GM18861 (cell line): ENCODE measurements around the gene IKZF2.

Experiments used
- ATAC-seq: cut with Tn5 transposase; IDR thresholded peaks from one replicate; pipeline ENCODE4 v1.9.1; 2021; ENCODE audit not compliant: unreplicated experiment

IKZF2 gene

GRCh38 chr2:213104092-213104902, 47.1 kb downstream of the IKZF2 start:
- no peak for ATAC-seq

GRCh38 chr2:213101692-213102460, 49.5 kb downstream of the IKZF2 start:
- no peak for ATAC-seq

DNA sequence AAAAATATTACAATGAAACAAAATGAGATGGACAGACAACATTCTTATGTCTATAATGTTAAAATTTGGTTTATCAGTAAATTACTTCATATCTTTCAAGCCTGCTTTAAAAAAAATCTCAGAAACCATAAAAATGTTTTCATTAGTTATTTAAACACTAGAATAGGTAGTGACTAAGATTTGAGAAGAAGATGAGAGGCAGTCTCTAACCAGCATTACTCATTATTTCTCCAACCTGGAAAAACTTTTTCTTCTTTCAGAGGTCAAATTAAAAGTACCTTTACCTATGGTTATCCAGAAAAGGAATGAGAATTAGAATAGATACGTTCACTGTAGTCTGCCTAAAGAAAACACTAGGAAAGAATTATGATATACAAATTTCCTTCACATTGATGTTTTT, 50.3 kb downstream of the IKZF2 start:
- ATAC-seq, result no peak

- no peak for ATAC-seq
These were observed 52.8 kb downstream of the IKZF2 start for GRCh38 chr2:213098612-213099011.

GRCh38 chr2:213091765-213092164, 59.6 kb downstream of the IKZF2 start:
- no peak for ATAC-seq

- no peak for ATAC-seq
These were observed 60.6 kb downstream of the IKZF2 start for GRCh38 chr2:213090772-213091171.

- no peak for ATAC-seq
These were observed 62.0 kb downstream of the IKZF2 start for GRCh38 chr2:213089438-213089837.

GRCh38 chr2:213087040-213087439, 64.4 kb downstream of the IKZF2 start:
- peak; percentile 68 for ATAC-seq

DNA sequence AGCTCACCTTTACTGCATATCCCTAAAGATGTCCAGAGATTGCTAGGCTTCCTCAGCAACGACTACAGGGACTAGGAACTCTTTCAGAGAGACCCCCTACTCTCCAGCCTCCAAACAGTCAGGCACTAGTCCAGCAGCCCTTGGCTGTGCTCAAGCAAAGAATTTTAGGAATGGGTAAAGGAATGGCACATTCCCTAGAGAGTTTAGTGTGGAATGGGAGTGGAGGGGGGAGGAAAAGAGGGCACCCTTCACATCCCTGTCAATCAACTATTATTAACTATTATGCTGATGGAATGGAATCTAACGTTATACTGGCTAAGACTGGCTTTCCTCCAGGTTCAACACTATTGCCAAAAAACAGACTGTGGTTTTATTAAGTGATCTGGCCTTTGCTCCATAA, 64.8 kb downstream of the IKZF2 start:
- ATAC-seq, result no peak

- no peak for ATAC-seq
These were observed 65.4 kb downstream of the IKZF2 start for GRCh38 chr2:213086050-213086449.

DNA sequence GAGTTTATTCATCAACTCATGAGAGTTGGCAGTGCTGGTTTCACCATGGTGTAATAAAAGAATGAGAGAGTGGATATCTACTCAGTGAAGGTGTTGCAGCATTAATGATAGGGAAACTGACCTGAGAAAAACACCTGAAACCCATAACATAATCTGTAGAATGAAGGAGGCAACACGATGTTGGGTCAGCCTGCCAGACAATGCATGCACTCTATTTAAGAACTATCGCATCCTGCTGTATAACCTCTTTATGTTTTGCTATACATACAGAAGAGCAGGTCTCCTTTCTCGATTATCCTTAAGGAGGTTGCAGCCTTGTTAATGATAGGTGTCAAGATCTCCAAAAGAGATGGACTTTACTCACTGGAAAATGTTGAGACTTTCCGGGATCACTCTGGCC, 65.9 kb downstream of the IKZF2 start:
- no peak for ATAC-seq

- ATAC-seq, result no peak
These were observed 67.2 kb downstream of the IKZF2 start for GRCh38 chr2:213084261-213084660.

GRCh38 chr2:213080969-213081617, 70.3 kb downstream of the IKZF2 start:
- no peak for ATAC-seq

GRCh38 chr2:213079756-213080155, 71.7 kb downstream of the IKZF2 start:
- no peak for ATAC-seq

DNA sequence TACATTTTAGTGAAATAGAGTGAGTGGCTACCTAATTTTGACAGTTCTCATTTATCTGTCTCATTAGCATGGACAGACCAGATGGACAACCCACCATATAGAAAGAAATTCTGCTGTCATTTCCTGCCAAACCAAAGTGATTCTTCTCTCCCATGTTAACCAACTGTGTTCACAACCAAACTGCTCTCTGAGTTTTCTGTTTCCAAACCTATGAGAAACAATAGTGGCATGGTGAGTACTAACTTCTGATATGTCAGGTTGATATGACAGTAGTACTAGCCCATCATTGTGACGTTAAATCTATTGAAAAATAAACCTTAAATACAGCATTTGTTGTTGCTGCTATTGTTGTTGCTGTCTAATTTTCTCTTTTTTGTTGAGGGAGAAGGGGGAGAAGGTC, 72.7 kb downstream of the IKZF2 start:
- no peak for ATAC-seq

GRCh38 chr2:213069531-213069930, 81.9 kb downstream of the IKZF2 start:
- no peak for ATAC-seq

DNA sequence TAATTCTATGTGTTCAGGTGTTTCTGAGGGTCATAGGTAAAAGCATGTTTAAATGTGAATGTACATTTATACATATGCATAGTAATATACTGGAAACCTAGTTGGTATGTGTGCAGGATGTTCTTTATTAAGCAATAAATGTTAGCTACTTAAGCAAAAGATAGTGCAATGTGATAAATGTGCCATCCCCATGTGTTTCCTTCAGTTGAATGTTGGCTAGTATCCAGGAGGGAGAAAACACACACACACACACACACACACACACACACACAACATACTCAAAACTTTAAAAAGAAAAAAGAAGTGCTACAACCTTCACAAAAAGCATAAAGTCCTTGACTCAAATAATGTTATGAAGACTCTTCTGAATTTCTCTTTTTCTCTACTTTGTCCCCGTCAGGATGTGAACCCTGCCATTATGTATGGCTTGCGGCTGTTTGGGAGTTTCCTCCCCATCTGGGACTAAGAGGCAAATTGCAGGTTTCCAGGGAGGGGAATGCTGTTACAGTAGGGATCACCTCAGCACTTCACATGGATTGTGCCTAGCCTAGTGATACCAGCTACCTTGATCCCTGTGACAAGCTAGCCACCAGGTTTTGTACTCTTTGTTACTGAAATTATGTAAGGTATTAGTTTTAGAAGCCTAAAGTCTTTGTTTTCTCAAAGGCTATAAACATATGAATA, 82.6 kb downstream of the IKZF2 start:
- ATAC-seq, result no peak

GRCh38 chr2:213067888-213068287, 83.5 kb downstream of the IKZF2 start:
- ATAC-seq, result no peak

- ATAC-seq, result peak; percentile 37
These were observed 85.0 kb downstream of the IKZF2 start for GRCh38 chr2:213066443-213066743.

GRCh38 chr2:213065583-213066442, 85.6 kb downstream of the IKZF2 start:
- peak; percentile 48 for ATAC-seq

GRCh38 chr2:213064099-213064498, 87.3 kb downstream of the IKZF2 start:
- ATAC-seq, result no peak
